Fibroblast of the aortic adventitia (primary cell): ENCODE data around the gene TAPBP. TPM values are rescaled to one million over a fixed set of nuclear protein-coding genes. Genes with fewer than 3 reads are reported as not detected.

Experiments used
- DNase-seq: peaks from one replicate; pipeline ENCODE4 v3.0.0-alpha.2; 2010; ENCODE audit warnings: low read depth
- H3K4me3 ChIP-seq: 2 replicates; pipeline ENCODE4 v1.5.1; 2011; ENCODE audit warnings: low read depth, mild to moderate bottlenecking, control low read depth, low read length, moderate library complexity
- total RNA-seq: library from RNA; depleted of rRNA; stranded (reverse); fragments of >200 nt; gene quantifications from 2 replicates; pipeline ENCODE4 v1.2.3, GENCODE V29; 2012; ENCODE audit warnings: low replicate concordance
- TF ChIP-seq, protein P1 (sequence below): IDR thresholded peaks from 2 replicates; pipeline ENCODE4 v1.5.1; 2011; ENCODE audit warnings: mild to moderate bottlenecking, low read length, control low read depth, inconsistent platforms; ENCODE audit not compliant: insufficient read depth

Gene TAPBP
- total RNA-seq, 1 donor, result 50.2 TPM

DNA sequence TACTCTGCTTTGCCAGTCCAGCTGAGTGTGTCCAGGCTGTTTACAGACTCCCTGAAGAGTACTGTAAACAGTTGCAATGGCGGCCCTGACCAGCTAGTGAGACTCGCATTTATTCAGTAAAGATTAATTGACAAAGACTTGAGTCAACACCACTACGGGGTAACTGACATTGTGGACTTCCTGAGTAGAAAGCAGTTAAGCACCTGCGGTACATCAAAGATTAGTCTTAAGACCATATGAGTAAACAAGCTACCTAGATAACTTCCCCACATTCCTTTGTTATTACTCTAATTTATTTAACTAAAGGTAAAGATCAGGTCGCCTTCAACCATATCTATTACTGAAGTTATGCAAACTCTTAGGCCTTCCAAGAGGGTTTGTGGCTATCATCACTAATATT is 54.8 kb downstream of the TAPBP start:
- no peak for DNase-seq
- TF ChIP-seq, protein P1, sequence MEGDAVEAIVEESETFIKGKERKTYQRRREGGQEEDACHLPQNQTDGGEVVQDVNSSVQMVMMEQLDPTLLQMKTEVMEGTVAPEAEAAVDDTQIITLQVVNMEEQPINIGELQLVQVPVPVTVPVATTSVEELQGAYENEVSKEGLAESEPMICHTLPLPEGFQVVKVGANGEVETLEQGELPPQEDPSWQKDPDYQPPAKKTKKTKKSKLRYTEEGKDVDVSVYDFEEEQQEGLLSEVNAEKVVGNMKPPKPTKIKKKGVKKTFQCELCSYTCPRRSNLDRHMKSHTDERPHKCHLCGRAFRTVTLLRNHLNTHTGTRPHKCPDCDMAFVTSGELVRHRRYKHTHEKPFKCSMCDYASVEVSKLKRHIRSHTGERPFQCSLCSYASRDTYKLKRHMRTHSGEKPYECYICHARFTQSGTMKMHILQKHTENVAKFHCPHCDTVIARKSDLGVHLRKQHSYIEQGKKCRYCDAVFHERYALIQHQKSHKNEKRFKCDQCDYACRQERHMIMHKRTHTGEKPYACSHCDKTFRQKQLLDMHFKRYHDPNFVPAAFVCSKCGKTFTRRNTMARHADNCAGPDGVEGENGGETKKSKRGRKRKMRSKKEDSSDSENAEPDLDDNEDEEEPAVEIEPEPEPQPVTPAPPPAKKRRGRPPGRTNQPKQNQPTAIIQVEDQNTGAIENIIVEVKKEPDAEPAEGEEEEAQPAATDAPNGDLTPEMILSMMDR, result no peak
- H3K4me3 ChIP-seq, result no peak overlapping the region

DNA sequence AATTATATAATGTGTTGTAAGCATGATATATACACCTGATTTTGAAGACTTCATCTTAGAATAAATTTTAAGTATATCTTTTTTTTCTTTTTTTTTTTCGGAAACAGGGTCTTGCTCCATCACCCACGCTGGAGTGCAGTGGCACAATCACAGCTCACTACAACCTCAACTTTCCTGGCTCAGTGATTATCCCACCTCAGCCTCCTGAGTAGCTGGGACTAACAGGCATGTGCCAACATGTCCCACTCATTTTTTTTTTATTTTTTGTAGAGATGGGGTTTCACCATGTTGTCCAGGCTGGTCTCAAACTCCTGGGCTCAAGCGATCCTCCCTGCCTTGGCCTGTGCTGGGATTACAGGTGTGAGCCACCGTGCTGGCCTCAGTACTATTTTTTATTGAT is 59.3 kb downstream of the TAPBP start:
- TF ChIP-seq, protein P1, result no peak
- no peak for DNase-seq
- H3K4me3 ChIP-seq, result no peak overlapping the region

DNA sequence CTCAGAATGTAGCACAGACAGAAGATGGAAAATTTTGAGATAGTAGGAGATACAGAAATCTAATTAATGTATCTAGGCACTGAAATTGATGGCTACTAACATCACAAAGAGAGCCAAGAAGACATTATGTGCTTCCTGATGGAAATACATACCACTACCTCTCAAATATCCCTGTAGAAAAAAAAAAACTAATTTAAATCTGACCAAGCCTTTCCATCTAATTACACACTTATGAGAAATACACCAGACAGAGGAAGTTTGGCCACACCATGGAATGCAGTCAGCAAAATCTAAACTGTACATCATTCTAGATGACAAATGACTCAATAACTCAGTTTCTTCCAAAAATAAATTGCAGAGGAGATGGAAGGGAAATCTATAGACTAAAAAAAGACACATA is 61.1 kb downstream of the TAPBP start:
- TF ChIP-seq, protein P1, result no peak
- DNase-seq, result no peak
- H3K4me3 ChIP-seq, result no peak overlapping the region

DNA sequence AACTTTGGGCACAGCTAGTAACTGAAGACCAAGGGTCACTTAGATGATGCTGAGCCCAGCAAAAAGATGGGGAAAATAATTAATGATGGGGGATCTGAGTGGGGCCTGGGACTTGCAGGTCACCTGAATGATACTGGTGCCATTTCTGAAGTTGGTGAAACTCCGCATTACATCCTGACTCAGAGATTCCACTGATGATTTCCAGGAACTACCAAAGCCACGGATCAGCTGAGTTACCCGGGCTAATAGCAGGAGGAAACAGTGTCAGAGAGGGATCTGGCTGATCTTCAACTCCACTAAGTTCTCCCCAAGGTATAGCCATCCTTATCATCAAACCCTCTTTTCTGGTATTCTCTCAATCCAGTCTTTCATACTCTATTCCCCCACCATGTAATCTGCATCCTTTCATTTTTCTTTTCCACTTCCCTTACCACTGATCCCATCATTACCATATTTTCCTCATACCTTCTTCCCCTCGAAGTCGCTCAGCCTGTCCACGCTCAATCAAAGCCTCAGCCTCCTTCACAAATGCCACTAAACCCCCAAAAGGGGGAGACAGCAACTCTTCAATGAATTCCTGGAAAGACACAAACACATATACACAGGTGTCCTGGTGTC is 62.4 kb downstream of the TAPBP start:
- no peak overlapping the region for H3K4me3 ChIP-seq
- DNase-seq, result no peak
- TF ChIP-seq, protein P1, result no peak

DNA sequence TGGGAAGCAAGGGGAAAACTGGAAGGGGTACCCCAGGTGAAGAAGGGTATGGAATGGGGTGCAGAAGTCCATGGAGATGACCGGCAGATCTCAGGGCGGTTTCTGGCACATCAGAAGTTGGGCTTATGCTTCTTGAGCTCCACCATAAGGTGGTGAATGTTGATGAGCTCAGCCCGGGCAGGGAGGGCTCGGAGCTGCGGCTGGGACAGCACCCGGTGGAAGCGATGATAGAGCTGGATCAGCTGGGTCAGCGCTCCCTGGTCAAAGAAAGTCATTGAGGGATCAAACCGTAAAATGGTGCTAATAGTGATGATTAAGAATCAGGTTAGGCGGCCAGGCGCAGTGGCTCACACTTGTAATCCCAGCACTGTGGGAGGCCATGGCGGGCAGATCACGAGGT is 63.1 kb downstream of the TAPBP start:
- TF ChIP-seq, protein P1, result no peak
- DNase-seq, result no peak
- H3K4me3 ChIP-seq, result peak overlapping the region; percentile 90

DNA sequence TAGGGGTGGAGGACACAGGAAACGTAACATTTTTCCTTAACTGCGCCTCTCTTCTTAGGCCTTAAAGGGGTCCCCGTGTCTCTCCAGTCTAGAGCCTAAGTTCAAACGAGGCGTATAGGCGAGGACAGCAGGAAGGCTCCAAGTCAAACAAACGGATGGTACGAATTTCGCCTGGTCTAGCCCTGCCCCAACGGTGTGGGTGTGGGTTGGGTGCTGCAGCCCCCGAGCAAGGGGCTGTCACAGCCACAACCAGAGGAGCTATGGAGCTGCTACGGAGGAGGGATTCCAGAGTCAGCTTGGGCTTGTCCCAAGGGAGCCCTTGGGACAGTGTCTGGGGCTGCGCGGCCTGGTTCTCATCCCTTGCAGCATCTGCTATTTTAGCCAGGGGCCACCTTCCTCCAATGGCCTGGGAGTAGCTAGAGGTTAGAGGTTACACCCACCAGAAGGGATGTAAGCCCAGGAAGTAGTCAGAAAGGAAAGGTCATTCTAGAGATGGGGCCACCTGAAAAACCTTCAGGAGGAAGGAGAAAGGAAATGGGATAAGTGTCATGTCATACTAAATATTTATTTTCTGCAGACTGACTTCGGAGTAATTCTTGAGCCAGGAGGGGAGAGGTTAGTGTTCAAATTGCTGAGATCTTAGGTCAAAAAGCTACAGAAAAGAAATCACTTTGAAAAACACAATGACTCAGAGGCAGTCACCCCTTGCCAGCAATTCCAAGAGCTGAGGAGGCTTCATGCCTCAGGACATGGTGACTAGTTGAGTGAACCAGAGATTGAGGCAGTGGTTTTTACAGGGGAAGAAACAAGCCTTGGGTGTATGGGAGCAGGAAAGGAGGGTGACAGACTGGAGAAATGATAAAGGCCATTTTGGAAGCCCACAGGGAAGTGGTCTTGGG is 63.9 kb downstream of the TAPBP start:
- peak overlapping the region; percentile 90 for H3K4me3 ChIP-seq
- TF ChIP-seq, protein P1, result no peak
- DNase-seq, result peak; percentile 80

Other genes with a start within 250 kb of the TAPBP start
- 0.18 and 1.8 TPM in 2 replicates for gene HLA-DPA1, start 240.4 kb downstream of the TAPBP start, total RNA-seq
- gene HLA-DPB1, start 238.1 kb downstream of the TAPBP start, total RNA-seq, result 0.27 and 3.8 TPM in 2 replicates
- 0.09 and 0.74 TPM in 2 replicates for gene COL11A2, start 121.6 kb downstream of the TAPBP start, total RNA-seq
- 11.1 and 22.6 TPM in 2 replicates for gene RXRB, start 113.4 kb downstream of the TAPBP start, total RNA-seq
- 71.3 and 121 TPM in 2 replicates for gene SLC39A7, start 113.2 kb downstream of the TAPBP start, total RNA-seq
- 2.6 and 4.2 TPM in 2 replicates for gene HSD17B8, start 109.4 kb downstream of the TAPBP start, total RNA-seq
- gene RING1, start 105.6 kb downstream of the TAPBP start, total RNA-seq, result 28.9 and 46.9 TPM in 2 replicates
- 21.6 and 40.5 TPM in 2 replicates for gene VPS52, start 42.2 kb downstream of the TAPBP start, total RNA-seq
- gene RPS18, start 42.0 kb downstream of the TAPBP start, total RNA-seq, result 1,533 and 4,237 TPM in 2 replicates
- 3.3 and 8.7 TPM in 2 replicates for gene B3GALT4, start 37.0 kb downstream of the TAPBP start, total RNA-seq
- gene WDR46, start 24.8 kb downstream of the TAPBP start, total RNA-seq, result 37.5 and 85.0 TPM in 2 replicates
- 8.9 and 21.7 TPM in 2 replicates for gene PFDN6, start 24.5 kb downstream of the TAPBP start, total RNA-seq
- 25.8 and 27.9 TPM in 2 replicates for gene RGL2, start 15.1 kb downstream of the TAPBP start, total RNA-seq
- 9.0 and 12.8 TPM in 2 replicates for gene ZBTB22, start 3.7 kb upstream of the TAPBP start, total RNA-seq
- gene DAXX, start 8.9 kb upstream of the TAPBP start, total RNA-seq, result 42.2 and 149 TPM in 2 replicates
- 49.3 TPM in 1 of 2 replicates, not detected in the other for gene KIFC1, start 77.7 kb upstream of the TAPBP start, total RNA-seq
- gene PHF1, start 96.9 kb upstream of the TAPBP start, total RNA-seq, result 18.9 and 20.9 TPM in 2 replicates
- 106 and 522 TPM in 2 replicates for gene CUTA, start 104.0 kb upstream of the TAPBP start, total RNA-seq
- gene SYNGAP1, start 106.0 kb upstream of the TAPBP start, total RNA-seq, result 3.3 and 7.6 TPM in 2 replicates
- 3.8 and 5.5 TPM in 2 replicates for gene ZBTB9, start 140.5 kb upstream of the TAPBP start, total RNA-seq